Upper lobe of left lung (tissue), 4 donors: Measurements from ENCODE around the gene GBF1.

Experiments
- CTCF ChIP-seq, 6 experiments: fragments of 450-650 bp in 4 of 6; fragments of 200-600 bp in 2 of 6; sonication (generic) in 2 of 6; IDR thresholded peaks; one replicate each; pipeline ENCODE4 v1.5.1; 2016 to 2019; ENCODE audit warnings: antibody characterized with exemption in 6 of 6
- EP300 ChIP-seq, 4 donors: sonication (generic); formaldehyde crosslinking; IDR thresholded peaks; one replicate each; pipeline ENCODE4 v1.5.1; 2017; ENCODE audit warnings: antibody characterized with exemption in 4 of 4, control low read depth in 2 of 4
- POLR2A ChIP-seq, 4 donors: fragments of 450-650 bp; IDR thresholded peaks; one replicate each; pipeline ENCODE4 v1.5.1; 2016 to 2017; ENCODE audit warnings: antibody characterized with exemption in 4 of 4, mild to moderate bottlenecking in 2 of 4
- POLR2AphosphoS5 ChIP-seq, 2 donors: sonication (generic); formaldehyde crosslinking; IDR thresholded peaks; one replicate each; pipeline ENCODE4 v1.5.1; 2017; ENCODE audit warnings: antibody characterized with exemption in 2 of 2

GRCh38 chr10:102262744-102263370, 17.5 kb downstream of the GBF1 start:
- TF ChIP-seq POLR2AphosphoS5 (IDR thresholded peaks at IDR 0.05) (no peak), POLR2A (IDR thresholded peaks at IDR 0.05) (no peak), CTCF (IDR thresholded peaks at IDR 0.05) (no peak), EP300 (IDR thresholded peaks at IDR 0.05) (no peak)
